Stimulated activated CD4-positive, alpha-beta T cell treated with anti-CD3 and anti-CD28 coated beads, Interleukin-4, amount 100 ng/mL, for 1 hour (primary cell): ENCODE measurements around the gene ACAP3.

ENCODE experiments used
- DNase-seq: peaks from one replicate; pipeline ENCODE4 v3.0.0-alpha.2; 2020

The ACAP3 gene

GRCh38 chr1:1343811-1344421 is 36.2 kb upstream of the ACAP3 start:
- no peak for DNase-seq

- no peak for DNase-seq
These were observed 34.9 kb upstream of the ACAP3 start for GRCh38 chr1:1342584-1343115.

- DNase-seq: no peak
These were observed 34.4 kb upstream of the ACAP3 start for GRCh38 chr1:1342061-1342562.

GRCh38 chr1:1341549-1342021 is 33.9 kb upstream of the ACAP3 start:
- no peak for DNase-seq

GRCh38 chr1:1340791-1341548 is 33.2 kb upstream of the ACAP3 start:
- no peak for DNase-seq

GRCh38 chr1:1340185-1340584 is 32.5 kb upstream of the ACAP3 start:
- no peak for DNase-seq

GRCh38 chr1:1338278-1338677 is 30.5 kb upstream of the ACAP3 start:
- DNase-seq: no peak

GRCh38 chr1:1337793-1338147 is 30.0 kb upstream of the ACAP3 start:
- peak; percentile 54 for DNase-seq

GRCh38 chr1:1336931-1337792 is 29.4 kb upstream of the ACAP3 start:
- no peak for DNase-seq

- DNase-seq: no peak
These were observed 28.7 kb upstream of the ACAP3 start for GRCh38 chr1:1336446-1336845.

- DNase-seq: no peak
These were observed 28.1 kb upstream of the ACAP3 start for GRCh38 chr1:1335792-1336248.

- DNase-seq: no peak
These were observed 27.6 kb upstream of the ACAP3 start for GRCh38 chr1:1335283-1335682.

GRCh38 chr1:1334835-1335234 is 27.1 kb upstream of the ACAP3 start:
- DNase-seq: no peak

- DNase-seq: no peak
These were observed 26.0 kb upstream of the ACAP3 start for GRCh38 chr1:1333551-1334241.

GRCh38 chr1:1332774-1333480 is 25.2 kb upstream of the ACAP3 start:
- no peak for DNase-seq

GRCh38 chr1:1332031-1332755 is 24.5 kb upstream of the ACAP3 start:
- no peak for DNase-seq

GRCh38 chr1:1331068-1331965 is 23.6 kb upstream of the ACAP3 start, which contains the start of gene TAS1R3:
TSS of gene TAS1R3 (plus strand) at chr1:1331280. CDS start at chr1:1331346, 66 bp downstream.
- no peak for DNase-seq

- DNase-seq: no peak
These were observed 22.8 kb upstream of the ACAP3 start for GRCh38 chr1:1330366-1331067.
